Activated CD8-positive, alpha-beta memory T cell treated with anti-CD3 and anti-CD28 coated beads, Interleukin-2, amount 50 U/mL, for 4 hours (primary cell): ENCODE results near the gene SLC25A45.
A peak's percentile ranks its signal among the peaks of the same experiment; 100 is the strongest.
"Not testable (repeated sequence)": the region's sequence is repeated elsewhere in the genome, so short reads cannot be mapped to it uniquely, and the experiment has no call there.

Experiments
- DNase-seq: peaks from one replicate; pipeline ENCODE4 v3.0.0-alpha.2; 2020

The SLC25A45 gene

DNA sequence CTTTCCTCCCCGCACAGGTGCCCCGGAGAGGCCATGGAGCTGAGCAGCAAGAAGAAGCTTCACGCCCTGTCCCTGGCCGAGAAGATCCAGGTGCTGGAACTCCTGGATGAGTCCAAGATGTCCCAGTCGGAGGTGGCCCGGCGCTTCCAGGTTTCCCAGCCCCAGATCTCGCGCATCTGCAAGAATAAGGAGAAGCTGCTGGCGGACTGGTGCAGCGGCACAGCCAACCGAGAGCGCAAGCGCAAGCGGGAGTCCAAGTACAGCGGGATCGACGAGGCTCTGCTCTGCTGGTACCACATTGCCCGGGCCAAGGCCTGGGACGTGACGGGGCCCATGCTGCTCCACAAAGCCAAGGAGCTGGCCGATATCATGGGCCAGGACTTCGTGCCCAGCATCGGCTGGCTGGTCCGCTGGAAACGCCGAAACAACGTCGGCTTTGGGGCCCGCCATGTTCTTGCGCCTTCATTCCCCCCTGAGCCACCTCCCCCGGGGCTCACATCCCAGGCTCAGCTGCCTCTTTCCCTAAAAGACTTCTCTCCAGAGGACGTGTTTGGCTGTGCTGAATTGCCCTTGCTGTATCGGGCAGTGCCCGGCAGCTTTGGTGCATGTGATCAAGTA is 26.6 kb downstream of the SLC25A45 start:
- no peak for DNase-seq

DNA sequence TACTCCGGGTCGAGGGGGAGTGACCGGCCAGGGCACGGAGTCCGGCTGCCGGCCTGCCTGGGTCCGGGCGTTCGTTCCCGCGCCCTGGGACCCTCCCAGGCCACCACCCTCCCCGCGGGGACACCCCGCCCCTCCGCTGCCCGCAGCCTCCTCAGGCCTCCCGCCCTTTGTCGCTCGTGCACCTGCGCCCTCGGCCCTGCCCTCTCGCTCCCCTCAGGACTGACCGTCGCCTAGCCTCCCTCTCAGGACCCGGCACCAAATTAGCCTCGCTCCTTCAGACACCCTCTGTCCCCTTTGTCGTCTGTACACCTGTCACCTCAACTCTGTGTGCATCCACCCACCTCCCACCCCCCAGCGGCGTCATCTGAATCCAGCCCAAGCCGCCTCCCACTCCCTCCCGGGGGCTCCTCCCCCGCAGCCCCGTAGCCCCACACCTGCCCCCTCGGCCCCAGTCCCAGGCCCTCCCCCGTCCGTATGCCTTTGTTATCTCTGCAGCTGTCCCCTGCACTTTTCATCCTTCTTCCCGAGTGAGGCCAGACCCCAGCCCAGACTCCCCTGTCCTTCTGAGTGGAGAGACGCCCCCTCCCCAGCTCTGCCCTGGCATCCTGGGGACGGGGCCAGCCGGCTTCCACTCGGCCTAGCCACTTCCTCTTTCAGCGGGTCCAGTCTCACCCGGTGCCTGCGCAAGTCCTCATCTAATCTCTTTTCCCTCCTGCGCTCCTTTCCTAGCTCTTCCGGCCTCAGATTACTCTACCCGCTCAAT is 27.3 kb downstream of the SLC25A45 start:
- peak; percentile 66 for DNase-seq

DNA sequence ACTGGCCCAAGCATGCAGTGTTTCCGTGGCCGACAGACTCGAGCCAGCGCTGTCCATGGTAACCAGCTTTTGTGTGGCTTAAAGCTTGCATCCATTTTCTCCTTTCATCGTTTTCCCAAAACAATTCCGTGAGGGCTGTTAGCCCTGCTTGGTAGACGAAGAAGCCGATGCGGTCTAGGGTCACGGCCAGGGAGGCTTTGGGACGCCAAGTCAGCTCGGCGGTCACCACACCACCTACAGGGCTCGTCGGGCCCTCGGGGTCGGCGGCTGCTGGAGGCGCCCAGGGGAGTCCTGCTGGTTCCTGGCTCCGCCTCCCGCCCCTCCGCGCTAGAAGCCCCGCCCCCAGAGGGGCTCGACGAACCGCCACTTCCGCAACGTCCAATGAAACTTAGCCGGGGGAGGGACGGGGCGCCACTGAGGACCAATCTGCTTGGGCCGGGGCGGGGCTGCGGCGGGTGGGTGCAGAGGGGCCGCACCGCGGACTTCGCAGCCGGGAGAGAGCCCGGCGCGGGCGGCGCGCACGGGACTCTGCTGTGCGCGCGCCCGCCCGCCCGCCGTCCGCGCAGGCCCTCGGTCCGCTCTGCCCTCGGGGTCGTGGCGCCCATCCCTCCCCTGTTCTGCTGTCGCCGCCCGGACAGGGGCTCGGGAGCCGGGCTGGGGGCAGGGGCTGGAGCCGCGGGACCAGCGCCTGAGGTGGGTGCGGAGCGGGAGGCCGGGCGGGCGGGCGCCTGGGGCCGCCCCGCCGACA is 28.0 kb downstream of the SLC25A45 start, which contains the start of gene TIGD3:
Gene TIGD3, plus strand, starts transcription at position 487 of the 748 bp plus-strand sequence. CDS start 1,058 bp downstream, outside the sequence.
- DNase-seq = peak; percentile 99

GRCh38 chr11:65353900-65354264 is 28.6 kb downstream of the SLC25A45 start:
- no peak for DNase-seq

- DNase-seq = no peak
Measured at GRCh38 chr11:65353376-65353775, 29.1 kb downstream of the SLC25A45 start.

DNA sequence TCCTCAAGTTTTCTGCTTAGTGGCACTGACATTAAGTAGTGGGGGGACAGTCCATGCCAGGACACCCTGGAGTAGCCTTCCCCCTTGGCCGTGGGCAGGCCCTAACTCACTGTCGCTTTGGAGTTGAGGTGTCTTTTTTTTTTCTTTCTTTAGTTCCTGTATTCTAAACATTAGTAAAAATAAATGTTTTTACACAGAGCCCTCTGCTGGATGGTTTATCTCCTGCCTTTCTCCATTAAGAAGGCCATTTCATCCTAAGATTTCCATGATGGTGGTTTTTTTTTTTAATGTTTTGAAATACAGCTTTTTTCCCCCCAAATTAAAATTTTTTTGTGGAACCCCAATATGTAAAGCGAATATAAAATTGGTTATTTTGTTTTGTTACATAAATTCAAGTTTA is 29.7 kb downstream of the SLC25A45 start:
- DNase-seq = no peak

DNA sequence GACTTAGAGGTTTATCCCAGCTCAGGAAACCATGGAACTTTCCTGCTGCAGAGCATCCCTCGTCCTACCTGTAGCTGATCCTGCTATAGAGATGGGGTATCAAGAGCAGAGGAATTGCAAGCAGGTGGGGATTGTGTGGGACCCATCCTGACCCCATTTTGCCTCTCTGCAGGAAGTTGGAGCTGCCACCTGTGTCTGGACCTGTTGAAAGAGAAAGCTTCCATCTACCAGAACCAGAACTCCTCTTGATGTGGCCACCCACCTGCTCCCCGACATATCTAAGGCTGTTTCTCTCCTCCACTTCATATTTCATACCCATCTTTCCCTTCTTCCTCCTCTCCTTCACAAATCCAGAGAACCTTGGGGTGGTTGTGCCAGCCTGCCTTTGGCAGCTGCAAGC is 30.9 kb downstream of the SLC25A45 start:
- DNase-seq = no peak

GRCh38 chr11:65341856-65342255 is 40.6 kb downstream of the SLC25A45 start:
- no peak for DNase-seq

DNA sequence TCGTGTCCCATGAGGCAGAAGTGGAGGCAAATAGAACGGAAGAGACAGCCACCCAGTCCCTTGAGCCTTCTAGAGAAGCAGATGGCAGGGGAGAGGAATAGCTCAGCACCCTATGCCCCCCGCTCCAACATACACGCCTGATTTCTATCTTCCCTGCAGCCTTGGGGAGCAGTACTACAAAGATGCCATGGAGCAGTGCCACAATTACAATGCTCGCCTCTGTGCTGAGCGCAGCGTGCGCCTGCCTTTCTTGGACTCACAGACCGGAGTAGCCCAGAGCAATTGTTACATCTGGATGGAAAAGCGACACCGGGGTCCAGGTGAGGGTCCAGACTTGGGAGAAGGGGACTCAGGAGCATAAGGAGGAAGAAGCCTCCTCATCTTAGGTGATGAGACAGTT is 42.2 kb downstream of the SLC25A45 start:
- no peak for DNase-seq

DNA sequence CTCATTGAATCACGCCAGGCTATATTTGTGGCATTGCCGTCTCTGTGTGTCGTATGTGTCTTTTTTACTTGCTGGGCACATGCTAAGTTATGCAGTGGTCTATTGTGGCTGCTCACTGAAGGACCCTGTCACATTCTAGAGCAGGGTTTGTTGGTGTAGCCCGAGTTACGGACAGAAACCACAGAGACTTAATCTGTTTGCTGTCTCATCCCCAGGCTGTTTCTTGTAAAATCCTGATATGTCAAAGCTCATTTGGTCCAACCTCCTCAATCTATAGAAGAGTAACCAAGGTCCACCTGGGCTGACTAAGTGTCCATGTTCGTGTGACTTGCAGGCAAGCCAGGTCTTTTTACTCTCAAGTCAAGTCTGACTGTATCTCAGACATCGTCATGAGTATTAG is 43.8 kb downstream of the SLC25A45 start:
- DNase-seq = no peak

- DNase-seq = no peak
Measured at GRCh38 chr11:65334696-65335295, 47.6 kb downstream of the SLC25A45 start.

DNA sequence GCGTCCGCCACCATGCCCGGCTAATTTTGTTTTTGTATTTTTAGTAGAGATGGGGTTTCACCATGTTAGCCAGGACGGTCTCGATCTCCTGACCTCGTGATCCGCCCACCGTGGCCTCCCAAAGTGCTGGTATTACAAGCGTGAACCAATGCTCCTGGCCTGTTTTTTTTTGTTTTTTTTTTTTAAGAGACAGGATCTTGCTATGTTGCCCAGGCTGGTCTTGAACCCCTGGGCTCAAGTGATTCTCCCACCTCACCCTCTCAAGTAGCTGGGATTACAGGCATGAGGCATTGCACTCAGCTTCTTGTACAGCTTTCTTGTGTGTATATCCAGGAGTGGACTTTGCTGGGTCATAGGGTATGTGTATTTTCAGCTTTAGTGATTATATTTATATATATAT is 49.9 kb downstream of the SLC25A45 start:
- DNase-seq = not testable (repeated sequence)

DNA sequence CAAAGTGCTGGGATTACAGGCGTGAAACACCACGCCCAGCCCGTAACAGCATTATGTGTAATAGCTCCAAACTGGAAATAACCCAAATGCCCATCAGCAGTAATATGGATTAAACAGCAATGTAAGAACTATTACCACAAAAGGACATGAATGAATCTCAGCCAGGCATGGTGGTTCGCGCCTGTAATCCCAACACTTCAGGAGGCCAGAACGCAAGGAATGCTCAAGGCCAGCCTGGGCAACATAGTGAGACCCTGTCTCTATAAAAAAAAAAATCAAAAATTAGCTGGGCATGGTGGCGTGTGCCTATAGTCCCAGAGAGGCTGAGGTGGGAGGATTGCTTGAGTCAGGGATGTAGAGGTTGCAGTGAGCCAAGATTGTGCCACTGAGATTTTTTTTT is 51.9 kb downstream of the SLC25A45 start:
- DNase-seq = no peak

GRCh38 chr11:65329944-65330403 is 52.5 kb downstream of the SLC25A45 start:
- peak; percentile 83 for DNase-seq

- no peak for DNase-seq
Measured at GRCh38 chr11:65329478-65329877, 53.0 kb downstream of the SLC25A45 start.

DNA sequence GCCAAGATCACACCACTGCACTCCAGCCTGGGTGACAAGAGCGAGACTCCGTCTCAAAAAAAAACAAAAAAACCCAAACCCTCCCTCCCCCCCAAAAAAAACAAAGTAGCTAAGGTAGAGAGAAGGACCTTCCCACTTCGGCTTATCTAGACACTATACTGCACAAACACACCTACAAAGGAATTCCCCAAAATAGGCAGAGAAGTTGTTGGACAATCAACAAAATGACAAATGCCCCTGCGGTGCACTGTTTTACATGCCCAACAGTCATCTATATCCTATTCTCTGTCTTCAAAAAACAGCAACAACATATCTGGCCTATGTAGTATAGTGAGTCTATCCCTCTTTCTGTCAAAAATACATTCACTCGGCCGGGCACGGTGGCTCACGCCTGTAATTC is 55.4 kb downstream of the SLC25A45 start:
- no peak for DNase-seq

DNA sequence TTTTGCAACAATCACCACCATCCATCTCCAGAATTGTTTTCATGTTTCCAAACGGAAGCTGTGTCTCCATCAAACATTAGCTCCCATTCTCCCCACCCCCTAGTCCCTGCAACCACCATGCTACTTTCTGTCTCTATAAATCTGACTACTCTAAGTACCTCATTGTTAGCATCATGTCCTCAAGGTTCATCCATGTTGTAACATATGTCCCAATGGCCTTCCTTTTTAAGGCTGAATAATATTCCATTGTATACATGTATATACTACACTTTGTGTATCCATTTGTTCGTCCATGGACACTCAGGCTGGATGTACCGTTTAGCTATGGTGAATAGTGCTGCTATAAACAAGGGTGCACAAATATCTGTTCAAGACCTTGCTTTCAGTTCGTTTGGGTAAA is 57.0 kb downstream of the SLC25A45 start:
- DNase-seq = no peak
